ENCODE measurements around the gene MBNL2.

DNA sequence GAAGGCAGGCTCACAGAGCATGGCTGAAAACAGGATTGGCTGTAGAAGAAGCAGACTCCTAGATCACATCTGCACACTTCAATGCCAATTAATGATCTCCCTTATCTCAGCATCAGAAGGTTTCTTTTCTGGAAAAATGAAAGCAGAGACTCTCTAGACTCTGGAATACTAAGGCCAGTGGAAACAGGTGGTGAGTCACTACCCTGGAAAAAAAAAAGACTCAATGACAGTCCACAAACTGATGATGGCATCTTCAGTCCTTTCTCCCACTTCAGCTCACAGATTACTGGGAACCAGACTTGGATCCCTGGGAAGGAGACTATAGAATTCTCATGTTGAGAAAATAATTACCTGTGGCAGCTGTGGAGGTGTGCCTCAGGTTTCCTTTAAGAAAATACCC lies 47.5 kb upstream of the MBNL2 start:
- TF ChIP-seq MEIS2 (CRISPR knock-in tag; IDR thresholded peaks at IDR 0.05): no peak
- TF ChIP-seq, protein P1, sequence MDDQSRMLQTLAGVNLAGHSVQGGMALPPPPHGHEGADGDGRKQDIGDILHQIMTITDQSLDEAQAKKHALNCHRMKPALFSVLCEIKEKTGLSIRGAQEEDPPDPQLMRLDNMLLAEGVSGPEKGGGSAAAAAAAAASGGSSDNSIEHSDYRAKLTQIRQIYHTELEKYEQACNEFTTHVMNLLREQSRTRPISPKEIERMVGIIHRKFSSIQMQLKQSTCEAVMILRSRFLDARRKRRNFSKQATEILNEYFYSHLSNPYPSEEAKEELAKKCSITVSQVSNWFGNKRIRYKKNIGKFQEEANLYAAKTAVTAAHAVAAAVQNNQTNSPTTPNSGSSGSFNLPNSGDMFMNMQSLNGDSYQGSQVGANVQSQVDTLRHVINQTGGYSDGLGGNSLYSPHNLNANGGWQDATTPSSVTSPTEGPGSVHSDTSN (CRISPR knock-in tag; IDR thresholded peaks at IDR 0.05; ENCODE audit: borderline replicate concordance): no peak
- TF ChIP-seq ZNF235 (CRISPR knock-in tag; IDR thresholded peaks at IDR 0.05; ENCODE audit: borderline replicate concordance): no peak
- no peak for TF ChIP-seq ZZZ3 (CRISPR knock-in tag; IDR thresholded peaks at IDR 0.05; ENCODE audit: borderline replicate concordance)
- TF ChIP-seq ZNF558 (CRISPR knock-in tag; IDR thresholded peaks at IDR 0.05; ENCODE audit: borderline replicate concordance): no peak
- TF ChIP-seq, protein P2, sequence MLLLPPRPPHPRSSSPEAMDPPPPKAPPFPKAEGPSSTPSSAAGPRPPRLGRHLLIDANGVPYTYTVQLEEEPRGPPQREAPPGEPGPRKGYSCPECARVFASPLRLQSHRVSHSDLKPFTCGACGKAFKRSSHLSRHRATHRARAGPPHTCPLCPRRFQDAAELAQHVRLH (CRISPR knock-in tag; IDR thresholded peaks at IDR 0.05; ENCODE audit: borderline replicate concordance, low read depth): no peak
- TF ChIP-seq NR2F2 (IDR thresholded peaks at IDR 0.05; ENCODE audit: borderline replicate concordance, low read depth): no peak
- TF ChIP-seq XRCC5 (optimal IDR thresholded peaks at IDR 0.05; ENCODE audit: low read length): no peak
